COLO829 (cell line): Measurements from ENCODE around the gene TFPI2.

Experiments
- DNase-seq: peaks from one replicate; pipeline ENCODE4 v3.0.0; 2012; ENCODE audit warnings: low spot score

TFPI2 gene

GRCh38 chr7:93854480-93854879, 36.1 kb downstream of the TFPI2 start:
- DNase-seq: no peak

GRCh38 chr7:93851536-93851935, 39.0 kb downstream of the TFPI2 start:
- DNase-seq: no peak

GRCh38 chr7:93843260-93843659, 47.3 kb downstream of the TFPI2 start:
- no peak for DNase-seq

GRCh38 chr7:93838966-93839365, 51.6 kb downstream of the TFPI2 start:
- DNase-seq: no peak

- DNase-seq: no peak
Observed at GRCh38 chr7:93837245-93837644, 53.3 kb downstream of the TFPI2 start.

GRCh38 chr7:93836116-93836515, 54.4 kb downstream of the TFPI2 start:
- DNase-seq: no peak

- DNase-seq: no peak
Observed at GRCh38 chr7:93835702-93836101, 54.9 kb downstream of the TFPI2 start.
